Activated CD4-positive, CD25-positive, alpha-beta regulatory T cell treated with anti-CD3 and anti-CD28 coated beads, Interleukin-2, amount 50 U/mL, for 72 hours (primary cell): ENCODE results near the gene JMJD8.
A peak's percentile ranks its signal among the peaks of the same experiment; 100 is the strongest.

Source experiments
- DNase-seq: peaks from one replicate; pipeline ENCODE4 v3.0.0; 2021

Gene JMJD8

GRCh38 chr16:674968-675883 lies 8.9 kb downstream of the JMJD8 start, which contains the start of gene RHBDL1:
Gene RHBDL1 (plus strand): TSS chr16:675671. CDS start chr16:675791, 120 bp downstream.
- no peak for DNase-seq

GRCh38 chr16:674214-674881 lies 9.8 kb downstream of the JMJD8 start:
- DNase-seq, result no peak

GRCh38 chr16:673399-673991 lies 10.6 kb downstream of the JMJD8 start:
- no peak for DNase-seq

GRCh38 chr16:672851-673250 lies 11.3 kb downstream of the JMJD8 start:
- no peak for DNase-seq

GRCh38 chr16:672371-672770 lies 11.8 kb downstream of the JMJD8 start:
- DNase-seq, result no peak

DNA sequence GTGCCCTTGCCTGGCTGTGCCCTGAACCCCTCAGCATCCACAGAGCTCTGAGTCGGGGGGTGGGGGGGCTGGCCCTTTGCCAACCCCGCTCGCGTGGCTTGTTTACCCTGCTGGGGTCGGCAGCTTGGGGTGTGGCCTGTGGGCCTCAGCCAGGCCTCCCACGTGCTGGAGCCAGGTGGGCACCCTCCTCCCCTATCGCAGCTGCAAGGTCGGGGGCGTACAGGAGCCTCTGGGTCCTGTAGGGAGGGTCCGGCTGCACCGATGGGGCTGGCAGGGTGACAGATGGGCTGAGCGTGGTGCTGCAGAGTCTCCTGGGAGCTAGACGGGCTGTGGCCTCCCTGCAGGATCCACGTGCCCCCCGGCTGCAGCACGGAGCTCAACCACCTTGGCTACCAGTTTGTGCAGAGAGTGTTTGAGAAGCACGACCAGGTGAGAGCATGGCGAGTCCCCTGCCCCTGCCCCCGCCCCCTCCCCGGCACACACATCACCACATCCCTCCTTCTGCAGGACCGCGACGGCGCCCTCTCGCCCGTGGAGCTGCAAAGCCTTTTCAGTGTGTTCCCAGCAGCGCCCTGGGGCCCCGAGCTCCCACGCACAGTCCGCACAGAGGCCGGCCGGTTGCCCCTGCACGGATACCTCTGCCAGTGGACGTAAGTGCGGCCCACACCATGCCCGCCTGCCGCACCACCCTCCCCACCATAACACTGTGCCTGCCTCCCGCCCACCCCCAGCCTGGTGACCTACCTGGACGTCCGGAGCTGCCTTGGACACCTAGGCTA lies 12.6 kb downstream of the JMJD8 start:
- no peak for DNase-seq

GRCh38 chr16:670485-671352 lies 13.4 kb downstream of the JMJD8 start:
- no peak for DNase-seq

- no peak for DNase-seq
Measured at GRCh38 chr16:669666-670065, 14.5 kb downstream of the JMJD8 start.

GRCh38 chr16:668519-669171 lies 15.5 kb downstream of the JMJD8 start:
- no peak for DNase-seq

- DNase-seq, result peak; percentile 97
Measured at GRCh38 chr16:667780-668518, 16.2 kb downstream of the JMJD8 start, which contains the start of gene RHOT2. Gene RHOT2 (plus strand): TSS chr16:668132. CDS start chr16:668200, 68 bp downstream.

DNA sequence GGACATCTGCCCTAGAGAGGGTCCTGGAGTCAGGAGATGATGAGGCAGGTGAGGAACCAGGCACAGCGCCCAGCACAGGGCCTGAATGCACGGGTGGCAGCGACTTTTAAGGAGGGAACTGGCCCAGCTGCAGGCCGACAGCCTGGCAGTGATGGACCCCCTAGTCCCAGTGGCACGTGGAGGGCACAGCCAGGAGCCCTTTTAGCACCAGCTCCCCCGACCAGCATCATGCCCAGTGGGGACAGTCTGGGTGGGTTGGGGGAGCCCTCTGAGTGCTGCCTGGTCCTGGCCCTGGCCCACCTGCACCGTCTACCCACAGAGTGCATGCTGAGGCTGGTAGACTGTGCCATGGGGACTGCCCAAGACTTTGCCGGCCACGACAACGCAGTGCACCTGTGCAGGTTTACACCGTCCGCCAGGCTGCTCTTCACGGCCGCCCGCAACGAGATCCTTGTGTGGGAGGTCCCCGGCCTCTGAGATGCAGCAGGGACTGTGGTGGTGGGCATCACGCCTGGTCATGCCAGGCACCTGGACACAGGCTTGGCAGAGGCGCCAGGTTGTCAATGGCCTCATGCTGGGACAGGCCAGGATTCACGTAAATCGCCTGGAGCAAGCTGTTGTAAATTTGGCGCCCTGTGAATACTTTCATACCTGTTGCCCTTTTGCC lies 16.9 kb downstream of the JMJD8 start:
- no peak for DNase-seq

- no peak for DNase-seq
Measured at GRCh38 chr16:666572-666971, 17.6 kb downstream of the JMJD8 start.

- DNase-seq, result no peak
Measured at GRCh38 chr16:662597-662996, 21.5 kb downstream of the JMJD8 start.

DNA sequence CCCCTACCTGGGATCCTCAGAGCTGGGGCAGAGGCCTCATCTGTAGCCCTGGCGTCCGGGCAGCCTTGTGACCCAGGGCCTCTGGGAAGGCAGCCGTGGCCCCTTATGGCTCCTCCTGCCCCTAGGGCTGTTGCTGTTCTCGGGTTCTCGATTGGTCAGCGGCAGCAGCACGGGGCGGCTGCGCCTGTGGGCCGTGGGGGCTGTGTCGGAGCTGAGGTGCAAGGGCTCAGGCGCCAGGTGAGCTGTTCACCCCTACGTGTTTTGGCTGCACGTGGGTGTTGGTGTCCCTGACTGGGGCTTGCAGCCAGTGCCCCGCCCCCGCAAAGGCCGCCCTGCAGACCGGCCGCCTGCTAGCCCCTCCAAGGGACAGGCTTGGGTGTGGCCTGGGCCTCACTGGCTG lies 22.0 kb downstream of the JMJD8 start:
- no peak for DNase-seq

DNA sequence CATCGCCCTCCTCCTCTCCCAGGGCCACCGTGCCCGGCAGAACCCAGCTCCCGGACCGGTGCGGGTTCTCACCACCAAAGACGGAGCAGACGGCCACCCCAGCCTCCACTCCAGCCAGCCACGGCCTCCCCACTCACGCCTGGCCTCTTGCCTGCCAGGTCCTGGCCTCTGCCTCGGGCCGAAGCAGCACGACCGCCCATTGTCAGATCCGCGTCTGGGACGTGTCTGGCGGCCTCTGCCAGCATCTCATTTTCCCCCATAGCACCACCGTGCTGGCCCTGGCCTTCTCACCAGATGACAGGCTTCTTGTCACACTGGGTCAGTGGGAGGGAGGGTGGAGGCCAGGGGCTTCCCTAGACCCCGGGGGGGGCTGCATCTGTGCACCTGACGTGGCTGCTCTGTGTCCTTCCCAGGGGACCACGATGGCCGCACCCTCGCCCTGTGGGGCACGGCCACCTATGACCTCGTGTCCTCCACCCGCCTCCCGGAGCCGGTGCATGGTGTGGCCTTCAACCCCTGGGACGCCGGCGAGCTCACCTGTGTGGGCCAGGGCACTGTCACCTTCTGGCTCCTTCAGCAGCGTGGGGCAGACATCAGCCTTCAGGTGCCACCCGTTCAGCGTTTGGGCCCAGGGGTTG lies 22.8 kb downstream of the JMJD8 start:
- DNase-seq, result no peak

DNA sequence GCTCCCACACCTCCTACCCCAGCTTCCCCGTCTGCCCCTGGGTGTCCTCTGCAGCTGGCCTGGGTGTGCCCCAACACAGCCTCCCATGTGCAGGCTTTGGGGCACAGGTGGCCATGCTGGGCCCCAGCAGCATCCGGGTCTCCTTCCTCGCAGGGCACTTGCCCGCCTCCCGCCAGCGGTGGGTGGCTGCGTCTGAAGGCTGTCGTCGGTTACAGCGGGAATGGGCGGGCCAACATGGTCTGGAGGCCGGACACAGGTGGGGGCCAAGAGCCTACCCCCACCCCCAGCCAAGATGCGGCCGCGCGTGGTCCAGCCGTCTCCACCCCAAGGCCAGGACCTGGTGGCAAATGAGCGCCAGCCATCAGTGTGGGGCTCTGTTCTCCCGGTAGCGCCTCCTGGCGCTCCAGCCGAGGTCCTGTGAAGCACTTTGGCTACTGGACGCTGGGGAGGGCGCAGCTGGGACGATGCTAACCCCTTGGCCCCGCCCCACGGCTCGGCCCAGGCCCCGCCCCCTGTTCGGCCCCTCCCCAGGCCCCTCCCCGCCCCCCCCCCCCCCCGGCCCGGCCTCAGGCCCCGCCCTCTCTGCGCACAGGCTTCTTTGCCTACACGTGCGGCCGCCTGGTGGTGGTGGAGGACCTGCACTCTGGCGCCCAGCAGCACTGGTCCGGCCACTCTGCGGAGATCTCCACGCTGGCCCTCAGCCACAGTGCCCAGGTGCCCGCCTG lies 23.5 kb downstream of the JMJD8 start:
- DNase-seq, result peak; percentile 70

- DNase-seq, result no peak
Measured at GRCh38 chr16:660132-660458, 24.0 kb downstream of the JMJD8 start.

DNA sequence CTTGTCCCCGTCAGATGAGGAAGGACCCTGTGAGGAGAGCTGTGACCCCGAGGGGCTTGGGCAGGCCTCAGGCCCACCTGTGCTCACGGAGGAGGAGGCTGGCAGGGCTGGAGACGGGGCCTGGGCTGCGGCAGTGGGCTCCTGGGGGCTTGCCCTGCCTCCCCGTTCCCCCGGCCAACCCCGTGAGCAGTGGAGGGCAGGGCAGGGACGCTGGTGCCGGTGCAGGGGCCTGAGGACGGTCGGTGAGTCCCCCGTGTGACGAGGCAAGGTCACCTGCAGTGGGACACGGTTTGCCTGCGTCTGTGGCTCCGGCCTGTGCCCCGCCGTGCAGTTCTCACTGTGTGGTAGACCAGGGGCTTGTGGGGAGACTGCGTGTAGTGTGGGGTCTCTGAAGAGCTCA lies 24.5 kb downstream of the JMJD8 start:
- DNase-seq, result no peak
